ENCODE results near the gene TRPV3.
"Not testable (repeated sequence)": the region's sequence is repeated elsewhere in the genome, so short reads cannot be mapped to it uniquely, and the experiment has no call there.

The TRPV3 gene

GRCh38 chr17:3514873-3515272 lies 42.7 kb downstream of the TRPV3 start:
- DNase-seq, result no peak

DNA sequence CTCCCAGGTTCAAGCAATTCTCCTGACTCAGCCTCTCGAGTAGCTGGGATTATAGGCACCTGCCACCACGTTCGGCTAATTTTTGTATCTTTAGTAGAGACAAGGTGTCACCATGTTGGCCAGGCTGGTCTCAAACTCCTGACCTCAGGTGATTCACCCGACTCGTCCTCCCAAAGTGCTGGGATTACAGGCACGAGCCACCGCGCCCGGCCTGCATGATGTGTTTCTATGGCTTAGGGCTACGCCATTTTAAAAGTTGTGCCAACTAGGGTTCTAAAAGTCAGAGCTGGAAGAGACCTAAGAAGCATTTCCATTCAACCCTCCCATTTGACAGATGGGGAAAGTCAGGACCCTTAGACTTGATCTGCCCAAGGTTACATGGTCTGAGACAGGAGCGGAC lies 43.4 kb downstream of the TRPV3 start:
- DNase-seq, result not testable (repeated sequence)

DNA sequence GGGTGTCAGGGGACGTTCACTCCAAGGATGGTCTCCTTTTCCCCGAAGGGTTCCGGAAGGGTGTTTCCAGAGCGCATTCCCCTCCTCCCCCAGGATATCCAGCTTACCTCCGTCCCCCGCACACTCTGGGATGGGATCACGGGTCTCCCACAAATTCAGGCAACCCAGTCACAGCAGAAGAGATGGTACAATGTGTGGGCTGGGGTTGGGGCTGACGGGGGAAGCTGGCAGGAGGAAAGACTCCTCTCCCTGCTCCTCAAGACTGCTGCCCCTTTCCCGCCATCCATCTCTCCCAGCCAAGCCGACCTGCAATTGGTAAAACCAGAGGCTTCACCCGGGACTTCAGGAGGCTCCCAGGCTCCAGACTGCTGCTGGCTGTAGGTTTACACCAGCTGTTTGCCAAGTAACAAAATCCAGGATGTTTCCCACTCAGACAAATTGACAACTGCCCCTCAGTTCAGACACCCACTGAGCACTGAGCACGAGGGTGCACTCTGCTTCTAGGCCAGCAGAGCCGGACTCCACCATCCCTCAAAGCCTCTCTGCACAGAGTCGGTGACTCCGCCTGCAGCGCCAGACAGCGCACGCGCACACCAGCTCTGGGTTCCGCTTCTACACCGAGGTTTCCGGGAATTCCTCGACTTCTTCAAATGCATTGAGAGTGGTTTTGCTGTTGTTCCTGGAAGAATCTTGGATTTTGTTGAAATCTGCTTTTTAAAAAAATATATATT lies 44.1 kb downstream of the TRPV3 start:
- no peak for DNase-seq

GRCh38 chr17:3512505-3513171 lies 45.0 kb downstream of the TRPV3 start:
- DNase-seq, result no peak

DNA sequence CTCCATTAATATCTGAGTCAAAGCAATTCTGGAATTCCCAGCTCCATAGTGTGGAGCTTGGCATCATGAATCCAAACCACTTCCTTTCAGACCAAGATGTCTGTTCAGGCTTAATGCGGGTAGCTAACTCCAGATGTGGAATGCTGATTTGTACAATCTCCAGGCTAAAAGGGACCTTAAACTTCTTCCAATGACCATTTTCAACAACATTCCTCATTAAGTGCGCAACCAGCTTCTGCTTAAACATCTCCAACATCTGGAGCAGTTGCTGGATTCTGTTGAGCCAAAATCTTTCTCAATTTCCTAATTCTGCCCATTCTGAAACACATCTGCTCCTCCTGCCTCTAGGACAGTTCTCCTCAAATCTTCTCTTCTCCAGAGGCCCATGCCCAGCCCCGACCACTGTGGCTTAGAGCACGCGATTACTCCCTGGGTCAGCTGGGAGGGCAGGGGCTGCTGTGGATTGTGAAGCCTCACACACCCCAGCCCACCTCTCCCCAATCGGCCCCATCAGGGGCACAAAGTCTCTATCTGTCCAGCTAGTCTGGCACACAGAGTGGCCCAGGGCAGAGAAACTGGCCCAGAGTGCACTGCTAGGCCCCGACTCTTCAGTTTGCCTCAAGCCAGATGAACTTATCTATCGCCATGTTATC lies 45.6 kb downstream of the TRPV3 start:
- no peak for DNase-seq

- no peak for DNase-seq
Observed at GRCh38 chr17:3510090-3510489, 47.5 kb downstream of the TRPV3 start.

- no peak for DNase-seq
Observed at GRCh38 chr17:3507869-3508268, 49.7 kb downstream of the TRPV3 start.

GRCh38 chr17:3507071-3507470 lies 50.5 kb downstream of the TRPV3 start:
- no peak for DNase-seq

- no peak for DNase-seq
Observed at GRCh38 chr17:3506054-3506453, 51.6 kb downstream of the TRPV3 start.

DNA sequence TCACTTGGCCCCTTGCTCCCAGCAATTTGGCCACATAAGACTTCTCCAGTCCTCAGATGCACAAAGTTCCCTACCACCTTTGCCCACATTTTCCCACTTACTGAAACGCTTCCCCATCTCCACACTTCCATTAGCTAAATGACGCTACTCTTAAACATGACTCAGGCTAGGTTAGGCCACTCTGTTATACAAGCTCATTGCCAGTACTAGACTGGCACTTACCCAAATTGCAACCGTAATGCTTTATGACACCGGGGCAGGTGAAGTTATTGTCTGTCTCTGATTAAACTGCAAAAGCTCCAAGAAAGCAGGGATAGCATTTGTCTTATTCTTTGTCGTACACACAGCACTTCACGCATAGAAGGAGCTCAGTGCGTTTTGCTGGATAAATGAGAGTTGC lies 52.6 kb downstream of the TRPV3 start:
- DNase-seq, result no peak

DNA sequence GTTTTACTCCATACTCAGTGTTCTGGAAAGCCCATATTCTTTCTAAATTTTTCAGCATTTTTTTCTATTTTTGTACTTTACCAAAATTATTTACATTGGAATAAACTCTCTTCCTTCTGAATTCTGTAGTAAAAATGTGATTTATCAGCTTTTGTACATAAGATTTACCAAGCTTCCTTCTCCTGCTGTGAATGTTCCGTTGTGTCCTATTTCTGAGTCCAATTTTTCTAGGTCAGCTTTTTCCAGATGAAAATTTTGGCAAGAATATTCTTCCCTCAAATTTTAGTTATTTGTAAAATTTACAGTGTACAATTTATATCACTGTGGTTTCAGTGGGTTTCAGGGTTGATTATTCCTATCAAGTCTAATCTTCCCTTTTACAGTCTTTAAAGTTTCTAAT lies 54.3 kb downstream of the TRPV3 start:
- no peak for DNase-seq

- no peak for DNase-seq
Observed at GRCh38 chr17:3502466-3502865, 55.1 kb downstream of the TRPV3 start.

DNA sequence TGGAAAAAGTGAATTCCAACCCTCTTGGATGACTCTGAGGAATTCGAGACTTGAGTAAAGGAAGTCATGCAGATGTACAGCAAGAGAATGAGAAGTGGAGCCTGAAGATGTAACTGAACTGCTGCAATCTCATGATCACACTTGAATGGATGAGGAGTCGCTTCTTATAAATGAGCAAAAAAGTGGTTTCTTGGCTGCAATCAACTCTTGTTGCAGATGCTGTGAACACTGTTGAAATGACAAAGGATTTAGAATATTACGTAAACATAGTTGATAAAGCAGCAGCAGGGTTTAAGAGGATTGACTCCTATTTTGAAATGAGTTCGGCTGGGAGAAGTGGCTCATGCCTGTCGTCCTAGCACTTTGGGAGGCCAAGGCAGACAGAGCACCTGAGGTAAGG lies 56.3 kb downstream of the TRPV3 start:
- DNase-seq, result no peak

DNA sequence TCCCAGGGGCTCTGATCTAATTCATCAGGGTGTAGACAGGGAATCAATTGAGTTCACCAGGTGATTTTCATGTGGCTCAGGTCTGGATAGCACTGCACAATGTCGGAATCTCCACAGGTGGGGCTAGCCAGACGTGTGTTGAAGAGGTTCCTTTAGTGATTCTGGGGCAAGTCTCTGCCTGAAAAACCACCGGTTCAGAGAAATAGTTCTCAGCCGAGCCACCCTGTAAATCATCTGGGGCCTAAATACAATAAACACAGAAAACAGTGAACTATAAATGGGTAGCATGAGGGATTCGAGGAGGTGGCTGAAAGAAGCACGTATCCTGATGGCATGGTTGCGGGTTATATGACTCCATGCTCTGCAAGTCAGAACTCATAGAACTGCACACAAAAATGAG lies 60.5 kb downstream of the TRPV3 start:
- no peak for DNase-seq

DNA sequence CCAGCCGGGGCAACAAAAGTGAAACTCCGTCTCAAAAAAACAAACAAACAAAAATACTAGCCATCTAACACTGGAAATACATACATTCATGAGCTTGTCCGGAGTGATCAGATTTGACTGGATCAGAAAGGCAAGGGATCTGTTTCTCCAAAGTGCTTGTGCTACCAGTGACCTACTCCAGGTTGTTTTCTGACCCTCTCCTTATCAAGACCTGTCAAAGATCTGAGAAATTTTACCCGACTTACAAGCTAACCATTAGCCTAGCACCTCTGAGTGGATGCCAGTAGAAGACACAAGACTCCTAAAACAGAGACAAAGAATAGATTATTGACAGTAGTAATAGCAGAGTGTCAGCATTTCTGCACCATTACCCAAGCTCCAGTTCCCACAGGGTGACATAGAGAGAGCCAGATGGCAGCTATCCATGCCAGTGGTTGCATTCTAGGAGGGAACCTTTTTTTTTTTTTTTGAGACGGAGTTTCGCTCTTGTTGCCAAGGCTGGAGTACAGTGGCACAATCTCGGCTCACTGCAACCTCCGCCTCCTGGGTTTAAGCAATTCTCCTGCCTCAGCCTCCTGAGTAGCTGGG lies 72.0 kb downstream of the TRPV3 start:
- DNase-seq, result no peak

DNA sequence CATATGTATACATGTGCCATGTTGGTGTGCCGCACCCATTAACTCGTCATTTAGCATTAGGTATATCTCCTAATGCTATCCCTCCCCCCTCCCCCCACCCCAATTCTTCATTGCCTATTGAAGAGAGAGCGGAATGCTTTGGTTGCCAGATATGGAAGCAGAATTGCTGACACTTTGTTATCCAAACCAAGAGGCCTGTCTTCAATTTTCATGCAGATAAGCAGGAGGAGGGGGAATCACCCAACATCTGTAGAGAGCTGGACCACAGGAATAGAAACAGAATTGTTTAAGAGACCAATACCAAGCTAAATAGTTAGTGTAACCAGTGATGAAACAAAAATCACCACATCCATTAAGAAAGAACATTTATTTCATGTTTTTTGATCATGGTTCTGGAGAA lies 74.8 kb downstream of the TRPV3 start:
- no peak for DNase-seq

DNA sequence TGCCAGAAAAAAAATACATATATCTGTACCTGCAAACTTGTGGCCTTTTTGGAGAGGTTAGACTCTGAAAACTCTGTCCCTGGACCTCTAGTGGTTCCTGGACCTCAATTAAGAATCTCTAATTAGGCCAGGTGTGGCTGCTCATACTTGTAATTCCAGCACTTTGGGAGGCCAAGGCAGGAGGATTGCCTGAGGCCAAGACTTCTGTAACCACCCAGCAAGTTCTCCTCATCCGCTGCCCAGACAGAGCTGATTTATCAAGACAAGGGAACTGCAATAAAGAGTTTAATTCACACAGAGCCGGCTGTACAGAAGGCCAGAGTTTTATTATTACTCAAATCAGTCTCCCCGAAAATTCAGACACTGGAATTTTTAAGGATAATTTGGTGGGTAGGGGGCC lies 77.6 kb downstream of the TRPV3 start:
- no peak for DNase-seq

DNA sequence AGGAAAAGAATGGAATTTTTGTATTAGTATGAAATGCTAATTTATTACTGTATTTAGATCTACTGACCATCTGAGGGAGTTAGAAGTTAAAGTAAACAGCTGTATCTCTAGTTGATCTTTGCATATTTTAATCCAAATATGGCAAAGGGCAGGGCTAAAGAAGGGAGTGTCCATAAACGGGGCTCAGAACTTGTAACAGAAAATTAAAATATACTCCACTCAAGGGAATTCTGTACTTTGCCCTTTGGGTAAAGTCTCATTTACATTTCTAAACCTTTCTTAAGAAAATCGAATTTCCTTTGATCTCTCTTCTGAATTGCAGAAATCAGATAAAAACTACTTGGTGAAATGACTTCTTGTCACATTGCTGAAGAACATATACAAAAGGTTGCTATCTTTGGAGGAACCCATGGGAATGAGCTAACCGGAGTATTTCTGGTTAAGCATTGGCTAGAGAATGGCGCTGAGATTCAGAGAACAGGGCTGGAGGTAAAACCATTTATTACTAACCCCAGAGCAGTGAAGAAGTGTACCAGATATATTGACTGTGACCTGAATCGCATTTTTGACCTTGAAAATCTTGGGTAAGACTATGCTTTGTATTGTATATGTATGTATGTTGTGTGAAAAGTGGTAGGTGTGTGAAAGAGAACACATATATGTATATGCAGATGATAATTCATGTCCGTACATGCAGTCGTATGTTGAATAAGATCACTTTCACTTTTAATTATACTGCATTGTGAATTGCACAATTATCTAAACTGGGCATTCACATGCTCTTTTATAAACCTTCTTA lies 81.6 kb downstream of the TRPV3 start, which contains the start of gene ASPA:
ASPA (plus strand) TSS at position 186 of the 799 bp plus-strand sequence; CDS start at position 349, 163 bp downstream.
- DNase-seq, result no peak

- DNase-seq, result no peak
Observed at GRCh38 chr17:3475251-3475685, 82.3 kb downstream of the TRPV3 start.

DNA sequence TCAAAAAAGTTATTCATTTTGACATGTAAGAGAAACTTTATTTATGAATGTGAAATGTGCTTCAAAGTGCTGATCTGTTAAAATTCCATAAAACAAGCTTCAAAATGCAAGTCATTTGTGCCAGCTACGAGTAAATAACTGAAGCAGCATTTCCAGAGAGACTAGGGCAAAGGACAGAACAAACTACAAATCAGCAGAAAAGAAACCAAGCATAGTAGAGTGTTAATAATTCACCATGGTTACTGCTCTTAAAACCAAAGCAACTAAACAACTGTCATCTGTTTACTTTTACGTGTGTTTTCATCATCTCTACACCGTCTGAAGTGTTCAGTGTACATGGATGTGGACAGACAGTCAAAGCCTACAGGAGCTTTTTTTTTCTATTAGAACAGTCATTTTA lies 83.4 kb downstream of the TRPV3 start:
- DNase-seq, result no peak

GRCh38 chr17:3472137-3472536 lies 85.5 kb downstream of the TRPV3 start:
- DNase-seq, result no peak

DNA sequence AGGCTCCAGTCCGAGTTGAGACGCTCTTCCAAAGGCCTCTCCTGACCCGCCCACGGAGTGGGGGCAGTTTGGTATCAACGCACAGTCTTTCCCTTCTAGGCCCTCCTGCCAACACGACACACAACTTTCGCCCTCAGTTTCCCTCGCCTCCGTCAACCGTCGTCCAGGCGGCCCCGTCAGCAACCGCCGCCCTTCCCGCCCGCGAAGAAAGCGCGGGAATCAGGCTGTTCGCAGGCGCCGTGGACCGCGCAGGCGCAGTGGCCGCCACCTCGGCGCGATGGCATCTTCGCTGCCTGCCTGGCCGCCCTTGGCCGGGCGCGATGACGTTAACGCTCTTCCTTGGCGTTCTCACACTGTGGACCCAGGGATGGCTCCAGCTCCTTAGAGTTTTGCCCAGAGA lies 86.0 kb downstream of the TRPV3 start, which contains the start of gene SPATA22:
SPATA22 (minus strand) TSS at position 221 of the 400 bp plus-strand sequence. CDS start 2,494 bp downstream, outside the sequence.
- no peak for DNase-seq

- no peak for DNase-seq
Observed at GRCh38 chr17:3469529-3469928, 88.1 kb downstream of the TRPV3 start.
